H9 (cell line): ENCODE data around the gene ZNF385D. TPM values are rescaled to one million over a fixed set of nuclear protein-coding genes. Genes with fewer than 3 reads are reported as not detected.

Experiments
- DNase-seq: peaks from one replicate; pipeline ENCODE4 v3.0.0-alpha.2; 2017
- H2AFZ ChIP-seq: one replicate; pipeline ENCODE4 v1.6.1; 2013; ENCODE audit warnings: mild to moderate bottlenecking, low read length, control low read depth, moderate library complexity
- H2AK5ac ChIP-seq: 2 replicates; pipeline ENCODE4 v1.6.1; 2013; ENCODE audit warnings: low read length, control low read depth, mixed read lengths; ENCODE audit not compliant: insufficient read length
- H2BK120ac ChIP-seq: one replicate; pipeline ENCODE4 v1.6.1; 2013; ENCODE audit warnings: low read depth, mild to moderate bottlenecking, low read length, control low read depth, inconsistent platforms; ENCODE audit not compliant: poor library complexity, severe bottlenecking
- H2BK12ac ChIP-seq: 2 replicates; pipeline ENCODE4 v1.6.1; 2013; ENCODE audit warnings: low read length, control low read depth, mixed read lengths, low read depth; ENCODE audit not compliant: insufficient read length
- H2BK15ac ChIP-seq: 2 replicates; pipeline ENCODE4 v1.6.1; 2013; ENCODE audit warnings: low read depth, low read length, control low read depth
- H2BK20ac ChIP-seq: one replicate; pipeline ENCODE4 v1.6.1; 2013; ENCODE audit warnings: low read depth, mild to moderate bottlenecking, low read length, control low read depth, inconsistent platforms; ENCODE audit not compliant: poor library complexity, severe bottlenecking
- H2BK5ac ChIP-seq: 2 replicates; pipeline ENCODE4 v1.6.1; 2013; ENCODE audit warnings: low read length, control low read depth, mixed read lengths; ENCODE audit not compliant: insufficient read length
- H3K14ac ChIP-seq: 2 replicates; pipeline ENCODE4 v1.6.1; 2013; ENCODE audit warnings: low read length, control low read depth; ENCODE audit not compliant: insufficient read depth
- H3K18ac ChIP-seq: 2 replicates; pipeline ENCODE4 v1.6.1; 2013; ENCODE audit warnings: low read depth, mild to moderate bottlenecking, mixed read lengths, low read length, control low read depth; ENCODE audit not compliant: insufficient read length
- H3K23ac ChIP-seq: 2 replicates; pipeline ENCODE4 v1.6.1; 2013; ENCODE audit warnings: low read length, control low read depth, mixed read lengths, low read depth; ENCODE audit not compliant: insufficient read length
- H3K23me2 ChIP-seq: 2 replicates; pipeline ENCODE4 v1.6.1; 2013; ENCODE audit warnings: low read depth, mild to moderate bottlenecking, mixed read lengths, low read length, control low read depth; ENCODE audit not compliant: insufficient read length, poor library complexity, severe bottlenecking
- H3K27ac ChIP-seq: 2 replicates; pipeline ENCODE4 v1.5.1; 2013; ENCODE audit warnings: low read length, control low read depth, mixed read lengths, low read depth; ENCODE audit not compliant: insufficient read length
- H3K27me3 ChIP-seq: 2 replicates; pipeline ENCODE4 v1.6.1; 2013; ENCODE audit warnings: low read length, control low read depth, inconsistent platforms; ENCODE audit not compliant: insufficient read depth
- H3K4ac ChIP-seq: 2 replicates; pipeline ENCODE4 v1.6.1; 2013; ENCODE audit warnings: low read depth, mild to moderate bottlenecking, control low read depth, inconsistent platforms, low read length, moderate library complexity
- H3K4me1 ChIP-seq: 2 replicates; pipeline ENCODE4 v1.6.1; 2013; ENCODE audit warnings: low read length, control low read depth, inconsistent platforms; ENCODE audit not compliant: insufficient read depth
- H3K4me2 ChIP-seq: 2 replicates; pipeline ENCODE4 v1.6.1; 2013; ENCODE audit warnings: low read length, control low read depth, mixed read lengths; ENCODE audit not compliant: insufficient read length, insufficient read depth
- H3K56ac ChIP-seq: 2 replicates; pipeline ENCODE4 v1.6.1; 2013; ENCODE audit warnings: low read depth, mild to moderate bottlenecking, mixed read lengths, low read length, control low read depth; ENCODE audit not compliant: insufficient read length
- H3K79me1 ChIP-seq: 2 replicates; pipeline ENCODE4 v1.6.1; 2013; ENCODE audit warnings: low read depth, mild to moderate bottlenecking, moderate library complexity, low read length, control low read depth, inconsistent platforms; ENCODE audit not compliant: insufficient read depth, poor library complexity, severe bottlenecking
- H3K79me2 ChIP-seq: 2 replicates; pipeline ENCODE4 v1.6.1; 2013; ENCODE audit warnings: low read length, control low read depth, inconsistent platforms; ENCODE audit not compliant: insufficient read depth
- H3K9ac ChIP-seq: 2 replicates; pipeline ENCODE4 v1.6.1; 2013; ENCODE audit warnings: low read length, control low read depth, mixed read lengths; ENCODE audit not compliant: insufficient read length; ENCODE audit errors: extremely low read depth
- H3K9me3 ChIP-seq: one replicate; pipeline ENCODE4 v1.6.1; 2013; ENCODE audit warnings: low read depth, low read length, inconsistent platforms; ENCODE audit not compliant: control insufficient read depth
- H3T11ph ChIP-seq: one replicate; pipeline ENCODE4 v1.6.1; 2013; ENCODE audit warnings: mild to moderate bottlenecking, low read length, control low read depth, inconsistent platforms
- H4K20me1 ChIP-seq: one replicate; pipeline ENCODE4 v1.6.1; 2013; ENCODE audit not compliant: control insufficient read depth, insufficient read length, insufficient read depth
- H4K5ac ChIP-seq: 2 replicates; pipeline ENCODE4 v1.6.1; 2013; ENCODE audit warnings: low read depth, mild to moderate bottlenecking, mixed read lengths, low read length, control low read depth; ENCODE audit not compliant: insufficient read length
- H4K8ac ChIP-seq: replicated peaks from 2 replicates; pipeline ENCODE4 v1.6.1; 2013; ENCODE audit warnings: low read length, control low read depth, mixed read lengths, low read depth; ENCODE audit not compliant: insufficient read length
- H4K91ac ChIP-seq: 2 replicates; pipeline ENCODE4 v1.6.1; 2013; ENCODE audit warnings: low read depth, mild to moderate bottlenecking, moderate library complexity, mixed read lengths, low read length, control low read depth; ENCODE audit not compliant: insufficient read length
- H3K27ac Mint-ChIP-seq, 3 experiments: 2 replicates in 2 of 3; 3 replicates in 1 of 3; pipeline ENCODE4 v1.8.0; 2020 to 2021; ENCODE audit warnings: mixed read lengths in 3 of 3, mild to moderate bottlenecking in 1 of 3, moderate library complexity in 1 of 3
- H3K27me3 Mint-ChIP-seq: 2 replicates; pipeline ENCODE4 v1.8.0; 2021; ENCODE audit warnings: low read depth, mild to moderate bottlenecking, moderate library complexity, mixed read lengths
- H3K36me3 Mint-ChIP-seq, 3 experiments: 2 replicates in 2 of 3; 3 replicates in 1 of 3; pipeline ENCODE4 v1.8.0; 2020 to 2021; ENCODE audit warnings: low read depth in 3 of 3, mixed read lengths in 3 of 3; ENCODE audit not compliant: insufficient read depth in 1 of 3
- H3K4me1 Mint-ChIP-seq, 2 experiments: 2 replicates each; pipeline ENCODE4 v1.8.0; 2020; ENCODE audit warnings: mixed read lengths in 2 of 2
- H3K4me3 Mint-ChIP-seq, 2 experiments: 2 replicates in 1 of 2; 3 replicates in 1 of 2; pipeline ENCODE4 v1.8.0; 2020 to 2021; ENCODE audit warnings: mild to moderate bottlenecking in 2 of 2, mixed read lengths in 2 of 2, moderate library complexity in 1 of 2
- H3K9me3 Mint-ChIP-seq, 2 experiments: 2 replicates in 1 of 2; 3 replicates in 1 of 2; pipeline ENCODE4 v1.8.0; 2020; ENCODE audit warnings: mild to moderate bottlenecking in 2 of 2, mixed read lengths in 2 of 2, moderate library complexity in 1 of 2
- CTCF ChIP-seq: fragments of 200-600 bp; sonication (generic); conservative IDR thresholded peaks from 3 replicates; pipeline ENCODE4 v1.8.0; 2021; ENCODE audit warnings: antibody characterized with exemption, mild to moderate bottlenecking
- WGBS: extraction: QIAGEN DNeasy Blood & Tissue Kit; methylation state at CpG from one replicate; pipeline ENCODE4 v1.1.7; 2013; ENCODE audit warnings: missing lambda C conversion rate, low lambda C conversion rate, mixed read lengths; ENCODE audit not compliant: insufficient read length; ENCODE audit errors: extremely low coverage; 5-methylcytosine and 5-hydroxymethylcytosine counted together
- total RNA-seq: library from RNA; stranded (reverse); gene quantifications from 2 replicates; pipeline ENCODE4 v1.2.1, GENCODE V29; 2021

Gene ZNF385D
- total RNA-seq, 1 experiment from 2014 or later: 1.5 TPM

- H3K79me1 ChIP-seq: no peaks in the 10 kb centered on the region
- no peak overlapping the region for H3K18ac ChIP-seq
- DNase-seq: no peak
- no peak overlapping the region for H2AFZ ChIP-seq
- Mint-ChIP-seq H3K27ac (no peak overlapping the region), H3K9me3 (no peaks in the 10 kb centered on the region), H3K4me3 (no peak overlapping the region), H3K27me3 (no peaks in the 10 kb centered on the region), H3K4me1 (no peaks in the 10 kb centered on the region), H3K36me3 (no peaks in the 10 kb centered on the region)
- H3K23ac ChIP-seq: no peak overlapping the region
- no peak for TF ChIP-seq CTCF
- H2BK20ac ChIP-seq: no peak overlapping the region
- no peak overlapping the region for H3K14ac ChIP-seq
- H3K23me2 ChIP-seq: no peaks in the 10 kb centered on the region
- H3K4me2 ChIP-seq: no peak overlapping the region
- no peak overlapping the region for H2AK5ac ChIP-seq
- H3K9me3 ChIP-seq: no peaks in the 10 kb centered on the region
- H3K4ac ChIP-seq: no peak overlapping the region
- no peak overlapping the region for H3K56ac ChIP-seq
- no peaks in the 10 kb centered on the region for H3K27me3 ChIP-seq
- H4K20me1 ChIP-seq: no peaks in the 10 kb centered on the region
- H3K27ac ChIP-seq: no peak overlapping the region
- no CpG with 5 or more reads among the region's 4 CpGs for WGBS
- H3T11ph ChIP-seq: no peak overlapping the region
- H3K9ac ChIP-seq: no peak overlapping the region
- no peaks in the 10 kb centered on the region for H3K4me1 ChIP-seq
- no peak overlapping the region for H2BK5ac ChIP-seq
- H4K5ac ChIP-seq: no peak overlapping the region
- H4K8ac ChIP-seq: no peak overlapping the region
- H3K79me2 ChIP-seq: no peaks in the 10 kb centered on the region
- no peak overlapping the region for H2BK120ac ChIP-seq
- no peak overlapping the region for H2BK12ac ChIP-seq
- H4K91ac ChIP-seq: no peak overlapping the region
- H2BK15ac ChIP-seq: no peak overlapping the region
These were observed 336.5 kb downstream of the ZNF385D start for GRCh38 chr3:21414506-21414905.
